HG03045 (cell line): ENCODE measurements around the gene CLECL1.

Experiments used
- ATAC-seq: cut with Tn5 transposase; IDR thresholded peaks from one replicate; pipeline ENCODE4 v1.9.1; 2021; ENCODE audit warnings: mild to moderate bottlenecking, moderate library complexity; ENCODE audit not compliant: unreplicated experiment

CLECL1 gene

GRCh38 chr12:9732921-9733461 is at the start of gene CLECL1:
TSS of gene CLECL1 (minus strand) at chr12:9733097.
- no peak for ATAC-seq

- no peak for ATAC-seq
These were observed 48.5 kb upstream of the CLECL1 start for GRCh38 chr12:9781360-9781759.

GRCh38 chr12:9779209-9779608 is 46.3 kb upstream of the CLECL1 start:
- no peak for ATAC-seq

GRCh38 chr12:9776781-9777180 is 43.9 kb upstream of the CLECL1 start:
- no peak for ATAC-seq

GRCh38 chr12:9773216-9773877 is 40.5 kb upstream of the CLECL1 start:
- no peak for ATAC-seq

GRCh38 chr12:9763025-9763424 is 30.1 kb upstream of the CLECL1 start:
- ATAC-seq, result no peak

GRCh38 chr12:9762369-9762768 is 29.5 kb upstream of the CLECL1 start:
- ATAC-seq, result no peak

GRCh38 chr12:9761419-9761781 is 28.5 kb upstream of the CLECL1 start:
- ATAC-seq, result no peak

- peak; percentile 37 for ATAC-seq
These were observed 28.0 kb upstream of the CLECL1 start, which contains the start of gene CD69 for GRCh38 chr12:9760699-9761418. TSS of gene CD69 (minus strand) at chr12:9760901. CDS start at chr12:9760820, 81 bp downstream.

GRCh38 chr12:9760120-9760519 is 27.2 kb upstream of the CLECL1 start:
- no peak for ATAC-seq

- ATAC-seq, result no peak
These were observed 26.8 kb upstream of the CLECL1 start for GRCh38 chr12:9759694-9760093.

- ATAC-seq, result no peak
These were observed 25.2 kb upstream of the CLECL1 start for GRCh38 chr12:9758119-9758518.

- no peak for ATAC-seq
These were observed 24.6 kb upstream of the CLECL1 start for GRCh38 chr12:9757433-9758025.

- no peak for ATAC-seq
These were observed 23.8 kb upstream of the CLECL1 start for GRCh38 chr12:9756706-9757105.

- no peak for ATAC-seq
These were observed 23.3 kb upstream of the CLECL1 start for GRCh38 chr12:9756170-9756569.

- no peak for ATAC-seq
These were observed 22.7 kb upstream of the CLECL1 start for GRCh38 chr12:9755567-9755966.

GRCh38 chr12:9755035-9755434 is 22.1 kb upstream of the CLECL1 start:
- ATAC-seq, result no peak

GRCh38 chr12:9754099-9754927 is 21.4 kb upstream of the CLECL1 start:
- ATAC-seq, result no peak

- no peak for ATAC-seq
These were observed 20.6 kb upstream of the CLECL1 start for GRCh38 chr12:9753498-9753897.

- no peak for ATAC-seq
These were observed 20.2 kb upstream of the CLECL1 start for GRCh38 chr12:9753073-9753472.
